ENCODE measurements around the gene RAC2.

RAC2 gene

GRCh38 chr22:37184380-37184755 lies 59.7 kb downstream of the RAC2 start:
- no peak overlapping the region for H2AFZ ChIP-seq (ENCODE audit: low read length)
- no peak for TF ChIP-seq CTCF (IDR thresholded peaks at IDR 0.05; ENCODE audit: low read length)
- H4K20me1 ChIP-seq (ENCODE audit: insufficient read depth, low read length): no peaks in the 10 kb centered on the region
- H3K9me2 ChIP-seq (ENCODE audit: low read depth, low read length): no peaks in the 10 kb centered on the region
- no peak overlapping the region for H3K4me2 ChIP-seq (ENCODE audit: low read length)
- 0 out of 2 replicates have a peak, but pooled peaks cover 9% of the 10 kb centered on the region for H3K27me3 ChIP-seq (ENCODE audit: insufficient read depth, low read length)
- no peaks in the 10 kb centered on the region for H3F3A ChIP-seq (ENCODE audit: insufficient read depth, low read length)
- no peak overlapping the region for H3K9ac ChIP-seq (ENCODE audit: low read length)
- no peaks in the 10 kb centered on the region for H3K79me2 ChIP-seq (ENCODE audit: insufficient read depth, low read length)
- H3K4me1 ChIP-seq (ENCODE audit: insufficient read depth, low read length, severe bottlenecking): no peaks in the 10 kb centered on the region
- no peaks in the 10 kb centered on the region for H3K36me3 ChIP-seq (ENCODE audit: insufficient read depth, low read length)
- no peak overlapping the region for H3K27ac ChIP-seq (ENCODE audit: low read depth, low read length, poor library complexity, severe bottlenecking)
- no peaks in the 10 kb centered on the region for H3K9me3 ChIP-seq (ENCODE audit: low read length)
- H3K4me3 ChIP-seq (ENCODE audit: low read depth, low read length, poor library complexity, severe bottlenecking): no peak overlapping the region

GRCh38 chr22:37183432-37184379 lies 60.4 kb downstream of the RAC2 start:
- Histone ChIP-seq H3K4me1 (ENCODE audit: insufficient read depth, low read length, severe bottlenecking) (no peaks in the 10 kb centered on the region), H3K36me3 (ENCODE audit: insufficient read depth, low read length) (no peaks in the 10 kb centered on the region), H3K4me2 (ENCODE audit: low read length) (no peak overlapping the region), H3K9me3 (ENCODE audit: low read length) (no peaks in the 10 kb centered on the region), H3F3A (ENCODE audit: insufficient read depth, low read length) (no peaks in the 10 kb centered on the region), H3K4me3 (ENCODE audit: low read depth, low read length, poor library complexity, severe bottlenecking) (no peak overlapping the region), H3K9ac (ENCODE audit: low read length) (no peak overlapping the region), H3K79me2 (ENCODE audit: insufficient read depth, low read length) (no peaks in the 10 kb centered on the region), H3K9me2 (ENCODE audit: low read depth, low read length) (no peaks in the 10 kb centered on the region), H4K20me1 (ENCODE audit: insufficient read depth, low read length) (no peaks in the 10 kb centered on the region), H2AFZ (ENCODE audit: low read length) (no peak overlapping the region), H3K27me3 (ENCODE audit: insufficient read depth, low read length) (0 out of 2 replicates have a peak, but pooled peaks cover 9% of the 10 kb centered on the region), H3K27ac (ENCODE audit: low read depth, low read length, poor library complexity, severe bottlenecking) (no peak overlapping the region)
- no peak for TF ChIP-seq CTCF (IDR thresholded peaks at IDR 0.05; ENCODE audit: low read length)
- no peak for TF ChIP-seq EZH2 (IDR thresholded peaks at IDR 0.05; ENCODE audit: borderline replicate concordance, low read length)

GRCh38 chr22:37182949-37183245 lies 61.2 kb downstream of the RAC2 start:
- H3K27me3 ChIP-seq (ENCODE audit: insufficient read depth, low read length): peaks cover 10% of the 10 kb centered on the region; the same call in 1 of the 2 replicates
- no peak overlapping the region for H3K9ac ChIP-seq (ENCODE audit: low read length)
- H4K20me1 ChIP-seq (ENCODE audit: insufficient read depth, low read length): no peaks in the 10 kb centered on the region
- no peak overlapping the region for H2AFZ ChIP-seq (ENCODE audit: low read length)
- no peak overlapping the region for H3K4me2 ChIP-seq (ENCODE audit: low read length)
- H3K9me2 ChIP-seq (ENCODE audit: low read depth, low read length): no peaks in the 10 kb centered on the region
- no peak overlapping the region for H3K27ac ChIP-seq (ENCODE audit: low read depth, low read length, poor library complexity, severe bottlenecking)
- TF ChIP-seq CTCF (IDR thresholded peaks at IDR 0.05; ENCODE audit: low read length): no peak
- H3K79me2 ChIP-seq (ENCODE audit: insufficient read depth, low read length): no peaks in the 10 kb centered on the region
- H3K4me3 ChIP-seq (ENCODE audit: low read depth, low read length, poor library complexity, severe bottlenecking): no peak overlapping the region
- no peaks in the 10 kb centered on the region for H3K9me3 ChIP-seq (ENCODE audit: low read length)
- H3F3A ChIP-seq (ENCODE audit: insufficient read depth, low read length): no peaks in the 10 kb centered on the region
- no peaks in the 10 kb centered on the region for H3K4me1 ChIP-seq (ENCODE audit: insufficient read depth, low read length, severe bottlenecking)
- H3K36me3 ChIP-seq (ENCODE audit: insufficient read depth, low read length): no peaks in the 10 kb centered on the region
